Activated CD8-positive, alpha-beta memory T cell treated with anti-CD3 and anti-CD28 coated beads, Interleukin-2, amount 10 ng/mL, durations not matched to agents 7 days and 5 days (primary cell): Measurements from ENCODE around the gene IPO9. TPM values are rescaled to one million over a fixed set of nuclear protein-coding genes. Genes with fewer than 3 reads are reported as not detected.

Experiments
- ATAC-seq: fragments of 150-1000 bp; cut with Tn5 transposase; one replicate; pipeline ENCODE4 v1.10.0; 2021; ENCODE audit warnings: moderate library complexity
- CTCF ChIA-PET: fragments of 350-600 bp; sonication (Branson Sonifier 250); formaldehyde crosslinking; loops from one replicate; lab custom pipeline; 2021; ENCODE audit warnings: antibody characterized with exemption; lab: Charles Lee
- DNase-seq: peaks from one replicate; pipeline ENCODE4 v3.0.0-alpha.2; 2020
- H3K27ac Mint-ChIP-seq: one replicate; pipeline ENCODE4 v1.8.0; 2021; ENCODE audit warnings: mild to moderate bottlenecking, mixed read lengths
- H3K27me3 Mint-ChIP-seq: one replicate; pipeline ENCODE4 v1.8.0; 2021; ENCODE audit warnings: mixed read lengths
- H3K36me3 Mint-ChIP-seq: one replicate; pipeline ENCODE4 v1.8.0; 2021; ENCODE audit warnings: mild to moderate bottlenecking, mixed read lengths
- H3K4me1 Mint-ChIP-seq: one replicate; pipeline ENCODE4 v1.8.0; 2021; ENCODE audit warnings: mixed read lengths
- H3K4me3 Mint-ChIP-seq: one replicate; pipeline ENCODE4 v1.8.0; 2021; ENCODE audit warnings: mild to moderate bottlenecking, moderate library complexity, mixed read lengths
- H3K9me3 Mint-ChIP-seq: one replicate; pipeline ENCODE4 v1.8.0; 2022; ENCODE audit warnings: low read depth, mixed read lengths
- total RNA-seq, 2 experiments: library from RNA; stranded (reverse); gene quantifications; one replicate each; pipeline ENCODE4 v1.2.3, GENCODE V29; 2021

IPO9 gene
- total RNA-seq, 2 experiments from 2014 or later: 64.7 to 72.0 TPM

DNA sequence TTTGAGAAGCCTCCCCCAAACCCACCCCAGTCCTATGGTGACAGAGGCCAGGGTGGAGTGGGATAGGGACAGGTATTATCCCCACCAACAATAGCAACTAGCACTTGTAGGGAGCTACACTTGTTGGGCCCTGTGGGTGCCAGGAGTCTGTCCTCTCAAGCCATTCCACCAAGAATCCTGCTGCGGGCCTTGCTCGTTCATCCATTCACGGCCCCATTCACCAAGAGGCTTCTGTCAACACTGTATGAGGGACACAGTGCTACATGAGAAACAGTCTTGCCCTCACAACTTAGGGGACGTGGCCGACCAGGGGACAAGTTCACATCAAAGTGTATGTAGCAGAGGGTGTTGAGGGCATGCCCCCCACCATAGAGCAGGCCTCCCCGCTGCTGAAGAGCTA lies 78.7 kb downstream of the IPO9 start:
- no peaks in the 10 kb centered on the region for H3K36me3 Mint-ChIP-seq
- no peaks in the 10 kb centered on the region for H3K9me3 Mint-ChIP-seq
- DNase-seq (no peak), ATAC-seq (no peak)
- H3K27ac Mint-ChIP-seq: no peak overlapping the region
- peaks cover 16% of the 10 kb centered on the region for H3K4me1 Mint-ChIP-seq
- H3K27me3 Mint-ChIP-seq: peaks cover 21% of the 10 kb centered on the region
- H3K4me3 Mint-ChIP-seq: no peak overlapping the region
- CTCF ChIA-PET: interaction anchor here (1.1 kb wide), 1 partner anchor 65 kb away, joined by 3 read pairs; no protein-coding TSS in a partner anchor

DNA sequence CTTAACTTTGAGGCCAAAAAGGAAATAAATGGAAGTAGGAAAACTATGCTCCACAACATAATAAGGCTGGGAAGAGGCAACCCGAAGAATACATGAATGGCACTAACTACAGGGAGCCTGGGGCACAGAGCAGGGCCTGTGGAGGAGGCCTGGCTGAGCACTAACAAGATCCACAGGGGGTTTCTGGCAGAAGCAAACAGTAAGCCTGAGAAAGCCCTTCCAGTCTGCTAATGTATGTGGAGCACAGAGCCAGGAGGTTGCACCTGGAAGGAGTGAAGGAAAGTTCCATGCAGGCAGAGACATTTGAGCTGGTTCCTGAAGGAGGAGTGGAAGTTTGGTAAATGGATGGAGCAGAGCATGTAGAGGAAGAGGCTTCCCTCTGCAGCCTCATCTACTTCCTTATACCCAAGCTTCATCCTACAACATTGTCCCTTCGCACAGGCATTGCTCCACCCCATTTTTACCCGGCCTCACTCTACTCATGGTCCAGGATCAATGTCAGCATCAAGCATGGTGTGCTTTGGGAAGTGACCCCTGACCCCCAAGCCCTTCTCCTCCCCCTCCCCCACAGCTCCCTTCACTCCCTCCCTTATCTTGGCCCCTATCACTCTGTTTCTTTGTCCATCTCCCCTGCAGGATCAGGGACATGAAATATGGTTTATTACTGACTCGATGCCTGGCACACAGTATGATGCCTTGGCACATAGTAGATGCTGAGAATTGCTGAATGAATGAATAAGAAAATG lies 83.0 kb downstream of the IPO9 start:
- CTCF ChIA-PET: interaction anchor here (2.4 kb wide), 1 partner anchor 16 kb away, joined by 9 read pairs; no protein-coding TSS in a partner anchor
- ATAC-seq (no peak), DNase-seq (no peak)
- peaks cover 8% of the 10 kb centered on the region for H3K4me1 Mint-ChIP-seq
- no peaks in the 10 kb centered on the region for H3K36me3 Mint-ChIP-seq
- peaks cover 34% of the 10 kb centered on the region for H3K27me3 Mint-ChIP-seq
- no peak overlapping the region for H3K27ac Mint-ChIP-seq
- H3K9me3 Mint-ChIP-seq: no peaks in the 10 kb centered on the region
- no peak overlapping the region for H3K4me3 Mint-ChIP-seq

DNA sequence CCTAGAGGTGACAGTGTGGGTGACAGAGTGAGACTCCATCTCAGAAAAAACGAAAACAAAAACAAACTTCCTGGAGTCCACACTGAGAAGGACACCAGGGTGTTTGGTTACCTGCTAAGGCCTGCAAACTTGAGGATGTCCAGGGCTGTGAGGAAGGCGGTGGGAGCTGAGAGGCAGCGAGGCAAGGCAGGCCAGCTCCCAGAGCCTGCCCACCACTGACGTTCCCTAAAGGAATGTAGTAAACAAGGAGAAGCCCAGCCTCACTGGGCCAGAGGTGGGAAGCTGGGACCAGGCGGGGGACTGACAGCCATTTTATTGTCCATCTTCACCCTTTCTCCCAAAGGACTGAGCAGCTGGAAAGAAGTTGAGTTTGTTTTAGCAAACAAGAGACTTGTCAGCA lies 83.9 kb downstream of the IPO9 start:
- CTCF ChIA-PET: interaction anchor here (1.2 to 2.4 kb wide), 2 partner anchors 17 to 203 kb away, joined by 3 to 9 read pairs; no protein-coding TSS in a partner anchor
- Mint-ChIP-seq H3K4me3 (no peak overlapping the region), H3K4me1 (peaks cover 8% of the 10 kb centered on the region), H3K9me3 (no peaks in the 10 kb centered on the region), H3K27me3 (peaks cover 38% of the 10 kb centered on the region), H3K36me3 (no peaks in the 10 kb centered on the region), H3K27ac (no peak overlapping the region)
- DNase-seq (no peak), ATAC-seq (no peak)

DNA sequence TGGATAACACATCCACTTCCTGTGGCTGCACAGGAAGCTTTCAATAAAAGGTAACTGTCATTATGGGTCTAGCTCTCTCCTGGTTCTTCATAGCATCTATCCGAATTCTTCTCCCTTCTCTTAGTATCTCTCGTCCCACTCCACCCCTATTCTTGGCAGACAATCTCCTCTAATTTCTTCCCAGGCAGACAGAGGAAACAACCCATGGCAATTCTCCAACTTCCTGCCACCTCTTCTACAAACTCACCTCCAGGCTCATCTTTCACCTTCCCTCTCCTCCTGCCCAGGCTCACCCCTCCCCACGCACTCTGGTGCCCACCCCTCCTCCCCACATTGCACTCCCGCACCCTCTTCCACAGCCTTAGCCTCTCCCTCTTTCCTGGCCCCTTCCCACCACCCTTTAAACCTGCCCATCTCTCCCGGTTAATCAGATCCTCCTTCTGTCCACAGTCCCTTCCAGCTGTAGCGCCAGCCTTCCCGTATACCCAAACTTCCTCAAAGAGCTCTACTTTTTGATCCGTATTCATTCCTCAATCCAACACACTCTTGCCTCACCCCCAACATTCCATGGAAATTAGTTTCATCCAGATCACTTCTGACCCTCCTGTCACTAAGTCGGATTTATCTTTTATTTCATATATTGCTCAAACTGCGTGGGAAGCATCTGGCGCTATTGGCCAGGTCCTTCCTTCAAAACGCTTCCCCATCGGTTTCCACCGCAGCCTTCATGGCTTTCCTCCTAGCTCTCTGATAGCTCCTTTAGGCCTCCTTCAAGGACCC lies 85.7 kb downstream of the IPO9 start:
- no peaks in the 10 kb centered on the region for H3K9me3 Mint-ChIP-seq

DNA sequence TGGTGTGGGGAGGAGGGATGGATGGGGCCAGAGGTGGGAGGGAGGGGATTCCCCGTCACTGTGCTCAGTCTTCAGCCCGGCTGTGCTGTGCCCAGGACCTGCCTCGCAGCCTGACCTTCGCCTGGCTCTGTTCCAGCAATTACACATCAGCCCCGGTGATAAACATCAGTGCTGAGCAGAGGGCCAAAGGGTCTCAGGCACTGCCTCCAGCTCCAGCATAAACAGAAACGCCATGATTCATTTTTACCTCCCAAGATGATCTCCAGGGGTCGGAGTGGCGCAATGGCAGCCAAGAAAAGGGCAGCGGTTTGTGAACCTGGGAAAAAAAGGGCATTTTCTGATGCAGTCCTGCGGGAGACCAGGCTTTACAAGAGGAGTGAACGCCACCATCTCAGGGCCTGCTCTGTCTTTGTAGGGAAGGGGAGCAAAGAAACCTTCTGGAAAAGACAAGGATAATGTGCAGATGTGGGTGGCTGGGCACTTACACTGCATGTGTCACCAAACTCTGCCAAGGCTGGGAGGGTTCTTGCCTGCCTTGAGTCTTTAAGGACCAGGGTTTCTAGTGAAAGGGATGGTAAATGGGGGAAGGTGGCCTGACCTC lies 87.8 kb downstream of the IPO9 start:
- no peak overlapping the region for H3K4me3 Mint-ChIP-seq
- H3K9me3 Mint-ChIP-seq: no peaks in the 10 kb centered on the region
- no peaks in the 10 kb centered on the region for H3K36me3 Mint-ChIP-seq
- CTCF ChIA-PET: interaction anchor here (0.8 to 1.0 kb wide), 2 partner anchors 21 to 83 kb away, joined by 3 read pairs; no protein-coding TSS in a partner anchor
- no peak overlapping the region for H3K27ac Mint-ChIP-seq
- peaks cover 8% of the 10 kb centered on the region for H3K4me1 Mint-ChIP-seq
- DNase-seq (no peak), ATAC-seq (peak; percentile 49)
- peaks cover 44% of the 10 kb centered on the region for H3K27me3 Mint-ChIP-seq

More for the DNA sequence above, 85.7 kb downstream of the IPO9 start:
- Mint-ChIP-seq H3K36me3 (no peaks in the 10 kb centered on the region), H3K4me1 (peaks cover 8% of the 10 kb centered on the region), H3K27me3 (peaks cover 45% of the 10 kb centered on the region), H3K27ac (no peak overlapping the region), H3K4me3 (no peak overlapping the region)
- no peak for DNase-seq
- ATAC-seq: no peak
- CTCF ChIA-PET: no interaction called here

DNA sequence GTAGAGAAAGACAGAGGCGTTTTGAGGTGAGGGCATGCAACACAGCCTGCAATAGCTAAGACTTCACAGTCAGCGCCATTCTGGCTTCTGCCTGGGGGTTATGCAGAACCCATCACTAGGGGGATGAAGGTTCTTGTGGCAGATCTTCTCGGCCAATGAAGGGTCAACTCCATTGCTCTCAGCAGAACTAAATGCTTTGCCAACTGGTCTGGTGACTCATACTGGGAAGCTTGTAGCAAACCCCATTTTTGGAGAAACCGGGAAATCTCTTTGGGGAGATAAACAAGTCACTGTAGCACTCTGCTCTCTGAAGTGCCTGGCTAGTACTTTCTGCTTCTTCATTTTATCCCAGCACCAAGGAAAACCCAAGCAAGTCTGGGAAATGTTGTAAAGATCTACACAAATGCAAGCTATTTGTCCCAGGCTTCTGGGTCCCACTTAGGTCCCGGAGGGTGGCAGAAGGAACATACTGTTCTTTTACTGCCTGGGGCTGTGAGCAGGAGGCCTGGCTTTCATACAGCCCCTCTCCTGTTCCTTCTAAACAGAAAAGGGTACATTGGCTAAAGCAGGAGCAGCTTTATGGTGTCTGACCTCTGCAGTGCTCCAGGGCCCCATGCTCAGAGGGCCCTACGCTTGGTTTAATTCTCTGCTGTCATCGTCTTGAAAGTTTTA lies 88.5 kb downstream of the IPO9 start:
- H3K9me3 Mint-ChIP-seq: no peaks in the 10 kb centered on the region

DNA sequence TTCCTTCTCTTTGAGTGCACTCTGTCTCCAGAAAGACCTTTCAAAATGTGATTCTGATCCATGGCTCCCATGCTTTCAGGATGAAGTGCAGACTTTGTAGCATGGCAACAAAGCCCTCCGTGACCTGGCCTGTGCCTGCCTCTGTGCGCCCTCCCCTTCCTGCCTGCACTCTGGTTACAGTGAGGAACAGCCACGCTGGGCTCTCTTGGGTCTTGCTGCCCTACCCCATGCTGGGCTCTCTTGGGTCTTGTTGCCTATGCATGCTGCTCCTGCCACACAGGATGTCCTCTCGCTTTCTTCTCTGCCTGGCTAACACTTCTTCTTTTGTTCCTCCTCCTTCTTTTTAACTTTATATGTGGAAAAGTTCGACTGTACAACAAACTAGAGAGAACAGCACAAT lies 89.4 kb downstream of the IPO9 start:
- no peaks in the 10 kb centered on the region for H3K9me3 Mint-ChIP-seq
- CTCF ChIA-PET: interaction anchor here (1.2 kb wide), 1 partner anchor 81 kb away, joined by 3 read pairs; no protein-coding TSS in a partner anchor
- no peak overlapping the region for H3K4me3 Mint-ChIP-seq
- no peak for DNase-seq
- no peak for ATAC-seq
- peaks cover 51% of the 10 kb centered on the region for H3K27me3 Mint-ChIP-seq
- H3K27ac Mint-ChIP-seq: no peak overlapping the region
- no peaks in the 10 kb centered on the region for H3K36me3 Mint-ChIP-seq
- H3K4me1 Mint-ChIP-seq: peaks cover 8% of the 10 kb centered on the region

More for the DNA sequence above, 88.5 kb downstream of the IPO9 start:
- Mint-ChIP-seq H3K4me1 (peaks cover 8% of the 10 kb centered on the region), H3K4me3 (no peak overlapping the region), H3K27me3 (peaks cover 48% of the 10 kb centered on the region), H3K27ac (no peak overlapping the region), H3K36me3 (no peaks in the 10 kb centered on the region)
- DNase-seq: no peak
- no peak for ATAC-seq
- CTCF ChIA-PET: interaction anchor here (0.9 to 1.0 kb wide), 2 partner anchors 21 to 83 kb away, joined by 3 read pairs; no protein-coding TSS in a partner anchor

DNA sequence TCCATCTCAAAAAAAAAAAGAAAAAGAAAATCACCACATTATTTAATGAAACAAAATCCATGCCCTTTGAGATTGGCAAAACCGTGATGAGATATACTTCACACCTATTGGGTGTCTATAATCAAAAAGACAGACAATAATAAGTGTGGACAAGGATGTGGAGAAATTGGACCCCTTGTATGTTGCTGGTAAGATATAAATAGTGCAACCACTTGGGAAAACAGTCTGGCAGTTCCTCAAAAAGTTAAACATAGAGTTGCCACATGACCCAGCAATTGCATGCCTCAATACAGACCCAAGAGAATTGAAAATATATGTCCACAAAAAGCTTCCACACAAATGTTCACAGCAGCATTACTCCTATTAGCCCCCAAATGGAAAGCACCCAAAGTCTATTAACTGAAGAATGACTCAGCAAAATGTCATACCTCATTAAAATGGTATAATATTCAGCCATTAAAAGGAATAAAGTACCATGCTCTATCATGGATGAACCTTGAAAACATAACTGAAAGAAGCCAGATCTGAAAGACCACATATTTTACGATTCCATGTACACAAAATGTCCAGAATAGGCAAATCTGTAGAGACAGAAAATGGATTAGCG lies 93.1 kb downstream of the IPO9 start:
- H3K27me3 Mint-ChIP-seq: peaks cover 50% of the 10 kb centered on the region
- H3K27ac Mint-ChIP-seq: no peak overlapping the region
- H3K4me3 Mint-ChIP-seq: no peak overlapping the region
- CTCF ChIA-PET: no interaction called here
- ATAC-seq: no peak
- H3K9me3 Mint-ChIP-seq: no peaks in the 10 kb centered on the region
- no peak for DNase-seq
- no peaks in the 10 kb centered on the region for H3K4me1 Mint-ChIP-seq
- no peaks in the 10 kb centered on the region for H3K36me3 Mint-ChIP-seq

DNA sequence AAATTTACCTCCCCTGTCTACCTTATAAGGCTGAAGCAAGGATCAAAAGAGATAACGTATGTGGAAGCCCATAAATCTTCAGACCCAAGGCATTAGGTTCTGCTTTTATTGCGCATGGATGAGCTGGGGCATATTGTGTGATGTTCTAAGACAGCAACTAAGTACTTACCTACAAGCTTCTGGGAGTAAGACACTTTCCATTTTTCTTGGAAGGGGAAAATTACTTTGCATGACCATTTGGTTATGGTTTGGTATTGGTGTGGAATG lies 96.3 kb downstream of the IPO9 start:
- ATAC-seq (no peak), DNase-seq (no peak)
- Mint-ChIP-seq H3K4me1 (no peaks in the 10 kb centered on the region), H3K27me3 (peaks cover 36% of the 10 kb centered on the region), H3K27ac (no peak overlapping the region), H3K9me3 (no peaks in the 10 kb centered on the region), H3K36me3 (no peaks in the 10 kb centered on the region), H3K4me3 (no peak overlapping the region)
- CTCF ChIA-PET: interaction anchor here (1.6 kb wide), 1 partner anchor 29 kb away, joined by 10 read pairs; no protein-coding TSS in a partner anchor

DNA sequence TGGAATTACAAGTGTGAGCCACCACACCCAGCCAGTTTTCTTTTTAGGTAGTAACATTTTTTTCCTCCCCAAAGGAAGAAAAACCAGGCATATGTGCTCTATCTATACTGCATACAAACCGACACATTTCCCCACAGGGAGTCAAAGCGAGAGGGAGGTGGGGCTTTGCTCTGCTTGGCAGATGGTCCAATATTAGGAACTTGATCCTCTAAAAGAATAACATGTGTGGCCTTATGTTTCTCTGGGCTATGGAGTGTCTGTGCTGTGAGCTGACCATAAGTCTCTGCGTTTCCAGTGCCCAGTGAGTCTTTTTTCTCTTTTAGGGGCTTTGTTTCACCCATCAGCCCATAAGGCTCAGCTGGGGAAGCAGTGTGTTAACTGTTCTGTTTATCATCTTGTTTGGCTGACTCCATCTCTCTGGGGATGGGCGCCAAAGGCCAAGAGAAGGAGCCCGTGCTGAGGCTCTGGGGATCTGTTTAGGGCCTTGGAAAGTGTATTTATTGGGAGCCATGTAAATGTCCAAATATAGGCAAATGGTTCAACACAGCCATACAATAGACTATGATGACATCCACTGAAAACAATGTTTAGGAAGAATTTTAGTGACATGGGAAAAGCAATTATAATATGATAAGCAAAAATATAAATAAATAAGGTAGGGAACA lies 97.2 kb downstream of the IPO9 start:
- H3K4me3 Mint-ChIP-seq: no peak overlapping the region
- no peak for ATAC-seq
- H3K27ac Mint-ChIP-seq: no peak overlapping the region
- no peaks in the 10 kb centered on the region for H3K4me1 Mint-ChIP-seq
- no peaks in the 10 kb centered on the region for H3K9me3 Mint-ChIP-seq
- no peaks in the 10 kb centered on the region for H3K36me3 Mint-ChIP-seq
- peaks cover 34% of the 10 kb centered on the region for H3K27me3 Mint-ChIP-seq
- no peak for DNase-seq
- CTCF ChIA-PET: interaction anchor here (0.7 to 1.6 kb wide), 2 partner anchors 30 to 856 kb away, joined by 3 to 10 read pairs; no protein-coding TSS in a partner anchor

DNA sequence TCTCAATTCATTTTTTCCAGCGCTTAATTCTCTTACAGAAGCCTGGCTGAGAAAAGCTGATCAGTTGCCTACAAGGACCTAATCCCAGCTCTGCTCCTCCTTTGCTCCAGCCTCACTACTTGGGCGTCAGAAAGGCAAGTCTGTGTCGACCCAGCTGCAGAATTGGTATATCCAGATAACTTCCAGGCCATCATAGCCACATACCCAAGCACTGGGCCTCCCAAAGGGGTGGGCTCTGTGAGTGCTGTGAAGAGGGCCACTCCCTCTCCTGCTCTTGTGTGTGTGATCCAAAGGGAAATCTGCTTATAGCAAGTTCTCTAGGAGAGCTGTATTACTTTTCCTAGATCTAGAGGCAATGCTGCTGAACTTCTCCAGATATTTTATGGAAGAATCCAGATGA lies 99.3 kb downstream of the IPO9 start:
- Mint-ChIP-seq H3K4me1 (no peaks in the 10 kb centered on the region), H3K27me3 (peaks cover 29% of the 10 kb centered on the region), H3K27ac (no peak overlapping the region), H3K36me3 (no peaks in the 10 kb centered on the region), H3K9me3 (no peaks in the 10 kb centered on the region), H3K4me3 (no peak overlapping the region)
- CTCF ChIA-PET: interaction anchor here (1.6 kb wide), 1 partner anchor 19 kb away, joined by 3 read pairs; no protein-coding TSS in a partner anchor
- ATAC-seq (no peak), DNase-seq (no peak)

DNA sequence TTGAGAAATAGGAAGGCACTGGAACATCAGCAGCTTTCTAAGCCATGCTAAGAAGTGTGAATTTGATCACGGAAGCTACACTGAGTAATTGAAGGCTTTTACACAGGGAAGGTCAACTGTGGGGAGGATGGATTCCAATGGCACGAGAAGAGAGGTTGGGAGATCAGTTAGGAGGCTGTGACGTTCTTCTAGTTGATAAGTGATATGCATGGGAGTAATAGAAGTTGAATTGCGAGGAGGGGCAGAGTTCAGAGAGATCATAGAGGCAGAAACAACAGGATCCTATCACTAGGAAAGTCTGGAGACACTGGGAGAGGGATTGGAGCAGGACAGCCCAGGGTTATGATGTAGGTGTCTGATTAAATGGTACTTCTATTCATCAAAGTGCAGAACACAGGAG lies 101.2 kb downstream of the IPO9 start:
- Mint-ChIP-seq H3K27ac (no peak overlapping the region), H3K4me1 (no peaks in the 10 kb centered on the region), H3K36me3 (no peaks in the 10 kb centered on the region), H3K9me3 (no peaks in the 10 kb centered on the region), H3K4me3 (no peak overlapping the region), H3K27me3 (peaks cover 36% of the 10 kb centered on the region)
- ATAC-seq (no peak), DNase-seq (no peak)
- CTCF ChIA-PET: no interaction called here
